Measurements from ENCODE around the gene IDE. TPM values are rescaled to one million over a fixed set of nuclear protein-coding genes. Genes with fewer than 3 reads are reported as not detected.
"Not testable (repeated sequence)": the region's sequence is repeated elsewhere in the genome, so short reads cannot be mapped to it uniquely, and the experiment has no call there.

The IDE gene
- total RNA-seq, 4 donors from 2014 or later, result 107 to 300 (median 185) TPM

- WGBS, result 67% methylated on average over 10 of the region's 10 CpGs
- H3K27ac ChIP-seq, result no peak overlapping the region
- DNase-seq (ENCODE audit: low spot score in 2 of 2), result no peak
- no peaks in the 10 kb centered on the region for H3K9me3 ChIP-seq
- no peak overlapping the region for H3K4me3 ChIP-seq
- H3K4me1 ChIP-seq, result no peaks in the 10 kb centered on the region
- no peaks in the 10 kb centered on the region for H3K36me3 ChIP-seq
- no peak for TF ChIP-seq CTCF (IDR thresholded peaks at IDR 0.05)
- no peak for TF ChIP-seq POLR2A (IDR thresholded peaks at IDR 0.05)
- no peak for TF ChIP-seq POLR2AphosphoS5 (IDR thresholded peaks at IDR 0.05)
- no peak for TF ChIP-seq EP300 (IDR thresholded peaks at IDR 0.05)
- H3K27me3 ChIP-seq, result no peaks in the 10 kb centered on the region
Observed at GRCh38 chr10:92404612-92405418, 169.1 kb downstream of the IDE start.

GRCh38 chr10:92402234-92402633, 171.7 kb downstream of the IDE start:
- not testable (repeated sequence) for H3K4me3 ChIP-seq, H3K9me3 ChIP-seq, H3K27ac ChIP-seq, H3K4me1 ChIP-seq, H3K27me3 ChIP-seq, H3K36me3 ChIP-seq
- peak in 1 of 2 donors; percentile 65 for DNase-seq (ENCODE audit: low spot score in 2 of 2)
- WGBS, result 87% methylated on average over 5 of the region's 5 CpGs

Other genes starting within 250 kb of the IDE start
- gene KIF11, start 19.0 kb upstream of the IDE start, total RNA-seq, result 1 to 10 TPM; 3.1 to 5.4 (median 4.1) TPM
- gene HHEX, start 115.9 kb upstream of the IDE start, total RNA-seq, result 1 to 10 TPM; 1.3 to 5.6 (median 3.6) TPM

Measured in suprapubic skin (tissue), 4 donors.